GM21619 (cell line): Measurements from ENCODE around the gene RXRB.

ENCODE experiments used
- ATAC-seq: cut with Tn5 transposase; IDR thresholded peaks from one replicate; pipeline ENCODE4 v1.9.1; 2021; ENCODE audit not compliant: unreplicated experiment

The RXRB gene

DNA sequence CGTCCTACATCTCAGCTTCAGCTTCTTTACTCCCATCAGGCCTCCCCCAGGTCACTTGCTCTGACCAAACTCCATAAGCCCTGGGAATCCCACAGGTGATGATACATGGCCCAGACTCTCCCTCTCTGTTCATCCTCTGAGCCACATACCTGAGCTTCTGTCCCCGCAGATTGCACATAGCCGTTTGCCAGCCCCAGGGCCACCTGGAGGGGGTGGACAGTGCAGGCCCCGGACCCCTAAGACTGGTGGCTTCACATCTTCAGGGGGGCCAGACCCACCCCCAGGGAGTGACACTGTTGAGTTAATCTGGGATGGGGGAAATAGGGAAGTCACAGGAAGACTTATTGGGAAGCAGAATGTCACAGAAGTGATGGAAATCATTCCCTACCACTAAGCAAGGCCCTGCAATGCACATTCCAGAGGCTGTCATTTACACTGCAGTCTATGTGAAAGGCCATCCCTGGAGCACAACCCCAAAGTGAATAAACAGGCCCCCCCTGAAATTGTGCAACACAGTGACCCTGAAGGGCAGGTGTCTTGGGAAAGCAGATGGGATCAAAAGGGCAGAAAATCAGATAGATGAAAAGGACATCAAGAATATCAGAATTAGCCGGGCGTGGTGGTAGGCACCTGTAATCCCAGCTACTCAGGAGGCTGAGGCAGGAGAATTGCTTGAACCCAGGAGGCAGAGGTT is 2.2 kb downstream of the RXRB start:
- ATAC-seq, result no peak

- ATAC-seq, result no peak
These were observed 2.9 kb downstream of the RXRB start for GRCh38 chr6:33197431-33198048.

DNA sequence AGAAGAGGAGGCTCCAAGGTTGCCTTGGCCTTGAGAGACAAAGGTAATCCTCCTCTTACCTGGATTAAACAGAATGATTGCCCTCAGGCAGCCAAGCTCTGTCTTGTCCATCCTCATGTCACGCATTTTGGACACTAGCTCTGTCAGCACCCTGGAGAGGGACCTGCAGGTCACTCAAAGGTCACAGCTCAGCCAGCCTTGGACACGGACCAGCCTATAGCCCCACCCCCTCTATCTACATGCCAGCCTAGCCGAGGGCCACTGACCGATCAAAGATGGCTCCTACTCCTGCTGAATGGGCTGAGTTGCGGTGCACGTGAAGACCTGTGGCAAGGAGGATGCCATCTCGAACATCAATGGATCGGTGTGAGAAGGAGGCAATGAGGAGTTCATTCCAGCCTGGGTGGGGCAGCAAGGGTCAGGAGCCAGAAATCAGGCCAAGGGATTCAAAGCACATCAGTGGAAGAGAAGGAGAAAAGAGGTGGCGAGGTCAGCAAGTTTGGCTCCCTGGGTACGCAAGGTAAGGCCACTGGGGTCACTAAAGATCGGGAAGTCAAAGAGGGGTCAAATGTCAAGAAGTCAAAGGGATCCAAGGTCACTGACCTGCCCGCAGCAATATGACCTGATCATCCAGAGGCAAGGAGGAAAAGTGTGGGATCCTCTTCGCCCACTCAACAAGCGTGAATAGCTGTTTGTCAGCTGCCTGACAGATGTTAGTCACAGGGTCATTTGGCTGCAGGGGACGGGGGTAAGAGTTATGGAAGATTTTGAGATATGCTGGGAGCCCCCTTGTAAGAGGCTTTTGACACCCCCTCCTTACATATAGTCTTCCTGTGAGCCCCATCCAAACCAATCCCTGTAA is 4.9 kb downstream of the RXRB start:
- no peak for ATAC-seq

DNA sequence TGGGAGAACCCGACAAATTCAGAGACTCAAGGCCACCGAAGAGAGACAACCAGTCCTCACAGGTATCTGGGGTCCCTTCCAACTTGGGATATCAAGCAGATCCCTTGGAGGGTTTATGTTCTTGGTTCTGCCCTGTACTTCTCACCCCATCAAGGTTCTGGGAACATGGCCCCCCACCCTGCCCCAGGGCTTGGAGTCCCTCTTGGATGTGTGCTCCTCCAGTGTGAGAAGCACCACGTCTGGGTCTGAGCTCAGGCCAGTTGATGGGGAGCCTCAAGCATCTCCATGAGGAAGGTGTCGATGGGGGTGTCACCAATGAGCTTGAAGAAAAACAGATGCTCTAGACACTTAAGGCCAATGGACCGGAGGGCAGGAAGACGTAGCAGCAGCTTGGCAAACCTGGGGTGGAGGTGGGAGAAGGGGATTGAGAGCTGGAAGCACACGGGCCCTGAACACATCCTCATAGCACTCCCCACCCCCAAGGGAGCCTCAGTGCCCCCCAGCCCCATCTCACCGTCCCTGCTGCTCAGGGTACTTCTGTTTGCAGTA is 6.0 kb downstream of the RXRB start:
- ATAC-seq, result no peak

- ATAC-seq, result no peak
These were observed 6.8 kb downstream of the RXRB start for GRCh38 chr6:33193619-33194018.

DNA sequence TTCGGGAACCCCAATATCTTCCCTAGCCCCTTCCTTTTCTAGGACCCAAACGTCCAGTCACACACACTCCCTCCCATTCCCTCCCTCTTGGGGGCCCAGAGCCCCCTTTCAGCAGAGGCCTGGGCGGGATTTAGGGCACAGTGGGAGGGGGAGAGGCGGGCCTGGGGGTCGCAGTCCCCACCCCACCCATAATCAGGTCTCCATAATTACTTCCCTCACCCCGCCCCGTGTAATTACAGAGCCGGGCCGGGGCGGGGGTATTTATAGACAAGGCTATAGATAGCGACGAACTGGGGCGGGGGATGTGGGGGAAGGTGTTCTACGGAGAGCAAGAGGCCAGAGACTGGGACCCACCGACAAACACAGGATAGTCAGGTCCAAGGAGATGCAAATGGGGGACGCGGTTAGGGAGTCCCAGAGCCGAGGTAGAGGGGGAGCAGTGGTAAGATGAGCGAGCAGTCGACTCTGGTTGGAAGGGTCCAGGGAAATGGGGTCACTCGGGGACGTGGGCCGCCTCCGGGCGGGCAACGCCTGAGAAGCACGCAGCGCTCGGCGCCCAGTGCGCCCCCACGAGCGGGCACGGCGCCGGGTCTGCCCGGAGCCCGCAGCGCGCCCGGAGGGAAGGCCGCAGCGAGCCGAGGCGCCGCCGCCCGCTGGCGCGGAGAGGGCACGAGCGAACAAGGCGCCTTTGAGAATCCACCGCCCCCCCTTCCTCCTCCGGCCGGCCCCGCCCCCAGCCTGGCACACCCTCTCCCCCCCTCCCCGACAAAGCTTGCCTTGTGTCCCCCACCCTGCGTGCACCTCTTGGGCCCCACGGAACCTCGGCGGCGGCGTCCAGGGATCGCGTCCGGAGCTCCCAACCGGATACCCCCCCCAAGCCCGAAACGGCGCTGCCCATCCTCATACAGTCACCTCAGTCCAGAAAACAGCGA is 7.5 kb downstream of the RXRB start:
- ATAC-seq, result no peak

GRCh38 chr6:33192105-33192646 is 8.3 kb downstream of the RXRB start, which contains the start of gene COL11A2:
Gene COL11A2 (minus strand): TSS chr6:33192467. CDS start chr6:33192240, 227 bp downstream.
- ATAC-seq, result no peak

DNA sequence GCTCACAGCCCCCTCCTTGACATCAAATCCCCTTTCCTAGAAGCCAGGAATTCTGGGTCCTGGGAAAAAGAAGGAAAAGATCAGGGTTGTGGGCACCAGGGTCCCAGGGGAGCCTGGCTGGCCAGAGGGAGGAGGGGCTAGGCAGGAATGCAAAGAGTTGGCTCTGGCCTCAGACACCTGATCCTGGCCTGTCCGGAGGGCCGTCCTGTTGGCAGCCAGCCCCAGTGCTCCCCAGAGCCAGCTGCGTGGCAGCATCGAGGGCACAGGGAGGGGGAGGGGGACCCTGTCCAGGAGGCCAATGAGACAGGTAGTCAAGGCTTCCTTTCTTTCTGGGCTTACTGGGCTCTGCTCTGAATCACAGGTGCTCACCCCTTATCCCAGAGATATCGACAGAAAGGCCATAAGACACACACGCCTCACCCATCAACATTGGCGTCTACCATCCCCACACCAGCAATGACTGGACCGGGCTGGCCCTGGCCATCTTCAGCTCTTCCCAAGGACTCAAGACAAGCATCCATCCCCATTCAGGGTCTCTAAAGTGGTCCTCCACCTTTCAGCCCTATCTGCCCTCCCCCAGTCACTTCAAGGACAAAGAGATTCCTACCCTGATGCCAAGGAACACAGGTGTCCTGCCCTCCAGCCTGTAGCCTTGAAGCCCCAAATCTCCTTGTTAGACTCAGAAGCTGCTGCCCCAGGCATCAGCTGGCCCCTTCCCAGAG is 8.9 kb downstream of the RXRB start:
- no peak for ATAC-seq

DNA sequence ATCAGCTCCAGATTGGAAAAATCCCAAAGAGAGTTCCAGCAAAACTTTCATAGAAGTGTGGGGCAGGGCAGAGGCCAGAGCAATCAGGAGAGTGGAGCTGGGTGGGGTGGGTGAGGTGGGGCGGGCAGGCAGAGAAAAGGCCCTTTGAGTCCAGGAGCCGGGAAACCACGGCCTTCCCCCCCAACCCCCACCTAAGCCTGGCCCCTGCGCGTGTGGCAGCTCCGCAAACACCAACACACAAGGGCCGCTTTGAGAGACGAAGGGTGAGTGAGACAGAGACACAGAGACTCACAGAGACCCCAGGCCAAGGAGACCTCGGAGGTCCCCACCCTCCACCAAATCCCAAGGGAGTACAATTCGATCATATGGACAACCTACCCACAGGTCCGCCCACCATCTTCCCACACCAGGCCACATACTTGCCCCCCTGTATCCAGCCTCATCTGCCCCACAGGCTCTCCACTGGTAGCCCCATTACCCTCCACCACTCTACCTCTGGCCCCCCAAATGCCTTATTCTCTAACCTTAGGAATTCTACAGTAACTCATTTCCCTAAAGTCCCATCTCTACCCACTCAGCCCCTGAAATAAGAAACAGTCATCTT is 9.9 kb downstream of the RXRB start:
- ATAC-seq, result no peak

GRCh38 chr6:33189625-33190448 is 10.6 kb downstream of the RXRB start:
- ATAC-seq, result no peak

GRCh38 chr6:33189164-33189563 is 11.3 kb downstream of the RXRB start:
- ATAC-seq, result no peak

DNA sequence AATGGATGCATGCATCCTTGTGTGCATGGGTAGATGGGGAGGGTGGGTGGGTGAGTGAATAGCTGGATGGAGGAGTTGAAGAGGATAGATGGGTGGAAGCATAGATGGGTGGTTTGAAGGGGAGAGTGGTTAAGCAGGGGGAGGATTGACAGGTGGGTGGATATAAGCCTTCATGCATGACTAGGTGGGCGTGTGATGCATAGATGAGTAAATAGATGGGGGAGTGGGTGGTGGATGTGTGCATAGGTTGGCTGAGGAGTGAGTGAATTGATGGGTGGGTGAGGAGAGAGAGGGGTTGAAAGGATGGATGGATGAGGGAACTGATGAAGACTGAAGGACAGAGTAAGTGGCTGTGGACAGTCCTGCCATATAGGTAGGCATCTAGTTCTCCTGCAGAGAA is 12.7 kb downstream of the RXRB start:
- ATAC-seq, result no peak

- ATAC-seq, result no peak
These were observed 14.7 kb downstream of the RXRB start for GRCh38 chr6:33185654-33186187.

DNA sequence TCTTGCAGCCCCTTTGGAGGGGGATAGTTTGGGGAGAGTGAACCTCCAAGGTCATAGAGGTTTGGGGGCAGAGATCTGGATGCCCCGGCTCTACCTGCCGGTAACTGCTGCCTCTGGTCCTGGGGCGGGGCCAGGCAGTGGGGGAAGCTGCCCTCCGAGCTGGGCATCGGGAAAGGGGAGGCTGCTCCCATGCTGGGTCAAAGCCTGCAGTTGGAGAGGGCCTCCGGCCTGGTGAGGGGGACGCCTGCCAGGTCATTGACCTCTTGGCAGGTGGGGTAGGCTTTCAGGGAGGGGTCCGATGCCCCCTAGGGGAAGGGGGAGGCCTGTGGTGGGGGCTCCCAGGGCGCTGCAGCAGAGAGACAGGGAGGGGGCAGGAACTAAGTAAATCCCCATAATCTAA is 15.3 kb downstream of the RXRB start:
- no peak for ATAC-seq

GRCh38 chr6:33183071-33183683 is 17.3 kb downstream of the RXRB start:
- ATAC-seq, result no peak

DNA sequence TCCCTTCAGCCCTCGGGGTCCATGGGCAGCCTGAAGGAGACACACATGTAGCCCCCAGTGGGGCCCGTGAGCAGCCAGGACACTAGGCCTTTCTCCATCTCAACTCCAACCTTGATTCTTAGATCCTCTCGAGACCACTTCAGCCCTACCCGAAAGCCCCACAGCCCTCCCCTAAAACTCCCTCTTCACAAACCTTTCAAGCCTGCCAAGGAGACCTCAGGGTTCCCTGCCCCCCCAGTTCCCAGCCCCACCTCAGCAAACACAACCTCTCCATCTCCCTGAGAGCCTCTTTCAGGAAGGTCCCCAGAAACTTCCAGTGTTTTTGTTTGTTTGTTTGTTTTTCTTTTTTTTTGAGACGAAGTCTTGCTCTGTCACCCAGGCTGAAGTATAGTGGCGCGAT is 19.3 kb downstream of the RXRB start:
- ATAC-seq, result no peak

GRCh38 chr6:33178755-33179475 is 21.6 kb downstream of the RXRB start:
- no peak for ATAC-seq
